ENCODE results near the gene BRSK2. TPM values are rescaled to one million over a fixed set of nuclear protein-coding genes. Genes with fewer than 3 reads are reported as not detected.

BRSK2 gene
- total RNA-seq, result 1.4 TPM
- long read RNA-seq, result 0 reads

DNA sequence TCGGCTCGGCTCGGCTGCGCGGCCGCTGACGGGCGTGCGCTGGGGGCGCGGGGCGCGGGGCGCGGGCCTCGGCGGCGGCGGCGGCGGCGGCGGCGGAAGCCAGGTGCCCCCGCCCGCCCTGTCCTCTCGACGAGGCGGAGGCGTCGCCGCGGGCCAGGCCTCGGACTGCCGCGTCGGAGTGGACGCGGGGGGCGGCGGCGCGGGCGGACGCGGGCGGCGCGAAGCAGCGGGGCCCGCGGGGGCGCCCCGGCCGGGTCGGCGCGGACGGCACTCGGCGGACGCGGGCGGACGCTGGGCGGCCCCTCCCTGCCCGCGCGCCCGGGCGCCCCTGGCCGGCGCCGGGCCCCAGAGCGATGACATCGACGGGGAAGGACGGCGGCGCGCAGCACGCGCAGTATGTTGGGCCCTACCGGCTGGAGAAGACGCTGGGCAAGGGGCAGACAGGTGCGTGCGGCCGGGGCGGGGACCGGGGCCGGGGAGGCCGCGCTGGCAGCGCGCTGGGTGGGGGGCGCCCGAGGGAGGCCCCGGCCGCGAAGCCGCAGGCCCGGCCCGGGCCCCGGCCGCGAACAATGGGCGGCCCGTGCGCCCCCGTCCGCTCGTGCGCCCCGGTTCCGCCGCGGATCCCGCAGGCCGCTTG, at the start of gene BRSK2:
Gene BRSK2 (plus strand): TSS at position 3 of the 637 bp plus-strand sequence. CDS start 351 bp downstream, at position 354.
- DNase-seq (ENCODE audit: low spot score), result no peak

DNA sequence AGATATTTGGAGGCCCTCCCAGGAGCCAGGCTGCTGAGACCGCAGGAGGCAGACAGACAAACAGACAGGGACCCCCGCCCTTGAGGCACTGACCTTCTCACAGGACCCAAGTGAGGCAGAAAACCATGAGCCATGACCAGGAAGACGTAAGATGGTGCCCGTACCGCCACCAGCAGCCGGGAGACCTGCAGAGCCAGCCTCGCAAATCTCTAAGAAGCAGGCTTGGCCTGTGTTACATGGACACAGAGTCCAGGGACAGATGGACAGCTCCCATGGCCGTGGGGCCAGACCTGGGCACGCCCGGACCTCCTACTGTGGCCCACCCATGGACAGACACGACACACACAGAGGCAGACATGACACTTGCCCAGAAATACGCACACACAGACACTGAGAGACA, 49.6 kb upstream of the BRSK2 start:
- peak; percentile 69 for DNase-seq (ENCODE audit: low spot score)

DNA sequence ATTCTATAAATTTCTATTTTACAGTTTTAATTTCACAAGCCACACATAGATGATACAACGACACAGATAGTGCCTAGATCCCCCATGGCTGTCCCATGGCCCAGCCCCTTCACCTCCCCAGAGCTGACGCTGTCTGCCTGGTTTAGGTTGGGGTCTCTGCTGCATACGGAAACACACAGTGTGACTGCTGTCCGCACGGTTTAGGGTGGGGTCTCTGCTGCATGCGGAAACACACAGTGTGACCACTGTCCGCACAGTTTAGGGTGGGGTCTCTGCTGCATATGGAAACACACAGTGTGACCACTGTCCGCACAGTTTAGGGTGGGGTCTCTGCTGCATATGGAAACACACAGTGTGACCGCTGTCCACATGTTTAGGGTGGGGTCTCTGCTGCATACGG, 48.5 kb upstream of the BRSK2 start:
- peak; percentile 77 for DNase-seq (ENCODE audit: low spot score)

DNA sequence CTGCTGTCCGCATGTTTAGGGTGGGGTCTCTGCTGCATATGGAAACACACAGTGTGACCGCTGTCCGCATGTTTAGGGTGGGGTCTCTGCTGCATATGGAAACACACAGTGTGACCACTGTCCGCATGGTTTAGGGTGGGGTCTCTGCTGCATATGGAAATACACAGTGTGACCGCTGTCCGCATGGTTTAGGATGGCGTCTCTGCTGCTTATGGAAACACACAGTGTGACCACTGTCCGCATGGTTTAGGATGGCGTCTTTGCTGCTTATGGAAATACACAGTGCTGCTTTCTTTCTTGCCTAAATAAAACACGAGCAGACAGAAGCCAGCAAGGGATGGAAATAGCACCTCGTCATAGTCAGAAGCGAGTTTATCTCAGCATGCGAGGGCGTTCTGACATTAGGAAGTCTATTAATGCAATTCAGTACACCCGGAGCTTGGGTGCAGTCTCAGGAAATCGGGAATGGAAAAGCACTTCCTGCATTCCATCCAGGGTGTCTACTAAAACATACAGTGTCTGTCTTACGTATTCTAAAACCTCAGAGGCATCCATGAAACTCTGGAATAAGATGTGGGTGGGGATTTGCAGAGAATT, 47.7 kb upstream of the BRSK2 start:
- peak; percentile 28 for DNase-seq (ENCODE audit: low spot score)

DNA sequence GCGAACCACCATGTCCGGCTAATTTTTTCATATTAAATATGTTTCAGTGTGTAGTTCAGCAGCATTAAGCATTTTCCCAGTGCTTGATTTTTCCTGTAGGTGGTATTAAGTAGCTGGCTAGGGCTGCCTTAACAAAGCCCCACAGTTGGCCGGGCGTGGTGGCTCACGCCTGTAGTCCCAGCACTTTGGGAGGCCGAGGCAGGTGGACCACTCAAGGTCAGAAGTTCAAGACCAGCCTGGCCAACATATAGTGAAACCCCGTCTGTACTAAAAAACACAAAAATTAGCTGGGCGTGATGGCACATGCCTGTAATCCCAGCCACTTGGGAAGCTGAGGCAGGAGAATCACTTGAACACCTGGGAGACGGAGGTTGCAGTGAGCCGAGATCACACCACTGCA, 46.8 kb upstream of the BRSK2 start:
- peak; percentile 37 for DNase-seq (ENCODE audit: low spot score)

DNA sequence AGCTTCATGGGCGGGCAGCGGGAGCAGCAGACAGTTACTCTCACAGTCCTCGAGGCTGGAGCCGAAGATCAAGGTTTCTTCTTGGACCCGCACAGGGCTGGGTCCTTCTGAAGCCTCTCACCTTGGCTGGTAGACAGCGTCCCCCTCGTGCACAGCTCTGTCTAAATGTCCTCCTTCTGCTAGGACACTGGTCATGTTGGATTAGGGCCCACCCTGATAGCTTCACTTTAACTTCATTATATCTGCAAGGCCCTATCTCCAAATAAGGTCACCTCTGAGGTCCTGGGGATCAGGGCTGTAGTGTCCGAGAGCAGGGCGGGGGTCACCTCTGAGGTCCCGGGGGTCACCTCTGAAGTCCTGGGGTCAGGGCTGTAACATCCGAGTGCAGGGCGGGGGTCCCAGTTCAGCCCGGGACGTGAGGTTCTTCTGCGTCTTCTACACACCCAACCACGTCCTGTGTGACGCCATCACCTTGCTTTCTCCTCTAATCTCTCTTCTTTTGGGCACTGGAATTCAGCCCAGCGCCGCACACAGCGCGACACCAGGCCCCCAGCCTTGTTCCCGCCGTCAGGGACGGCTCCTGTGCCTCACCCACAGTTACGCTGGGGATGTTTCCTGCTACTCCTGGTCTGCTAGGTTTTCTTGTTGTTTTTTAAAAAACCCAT, 46.2 kb upstream of the BRSK2 start:
- peak; percentile 74 for DNase-seq (ENCODE audit: low spot score)

DNA sequence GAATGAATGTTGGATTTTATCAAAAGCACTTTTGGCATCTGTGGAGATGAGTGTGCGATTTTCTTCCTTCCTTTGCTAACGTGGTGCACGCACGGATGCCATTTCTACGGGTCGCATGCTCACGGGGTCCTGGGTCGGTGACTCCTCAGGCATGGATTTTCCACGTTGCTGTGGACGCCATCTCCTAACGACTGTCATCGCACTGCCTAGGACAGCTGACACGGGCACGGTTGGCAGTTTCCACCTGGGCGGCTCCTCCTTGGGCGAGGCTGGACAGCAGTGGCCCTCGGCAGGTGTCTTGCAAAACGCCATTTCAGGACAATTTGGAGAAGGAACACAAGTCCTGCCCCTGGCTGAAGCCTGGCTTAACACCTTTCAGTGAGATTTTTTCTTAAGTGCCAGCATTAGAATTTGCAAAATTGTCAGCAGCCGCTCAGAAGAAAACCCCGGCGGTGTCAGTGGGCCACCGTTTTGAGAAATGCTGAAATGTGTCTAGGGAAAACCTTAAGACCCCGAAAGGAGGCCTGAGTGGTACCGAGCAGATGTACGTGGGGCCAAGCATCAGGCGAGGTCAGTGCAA, 45.6 kb upstream of the BRSK2 start:
- peak; percentile 80 for DNase-seq (ENCODE audit: low spot score)

DNA sequence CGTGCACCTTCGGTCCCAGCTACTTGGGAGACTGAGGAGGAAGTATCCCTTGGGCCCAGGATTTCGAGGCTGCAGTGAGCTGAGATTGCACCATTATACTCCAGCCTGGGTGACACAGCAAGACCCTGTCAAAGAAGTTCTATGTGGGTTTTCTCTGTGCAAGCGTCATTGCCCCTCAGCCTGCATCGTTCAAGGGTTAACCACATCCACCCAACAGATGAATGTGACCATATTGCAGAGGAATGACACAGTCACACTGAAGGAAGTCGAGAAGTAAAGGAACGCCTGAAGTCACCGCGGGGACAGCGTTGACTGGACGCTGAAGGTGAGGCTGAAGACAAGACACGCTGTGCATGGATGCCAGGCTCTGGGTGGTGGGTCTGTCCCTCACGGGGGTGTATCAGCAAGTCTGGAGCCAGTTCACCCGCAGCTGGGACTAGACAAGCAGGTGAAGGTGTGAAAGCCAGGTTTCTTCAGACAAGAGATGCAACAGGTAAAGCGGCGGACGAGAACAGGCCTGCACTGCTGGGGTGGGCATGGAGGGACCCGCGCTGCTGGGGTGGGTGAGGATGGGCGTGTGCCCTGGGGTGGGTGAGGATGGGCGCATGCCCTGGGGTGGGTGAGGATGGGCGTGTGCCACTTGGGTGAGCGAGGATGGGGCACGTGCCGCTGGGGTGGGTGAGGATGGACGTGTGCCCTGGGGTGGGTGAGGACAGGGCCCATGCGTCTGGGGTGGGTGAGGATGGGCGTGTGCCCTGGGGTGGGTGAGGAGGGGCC, 43.8 kb upstream of the BRSK2 start:
- peak; percentile 77 for DNase-seq (ENCODE audit: low spot score)

DNA sequence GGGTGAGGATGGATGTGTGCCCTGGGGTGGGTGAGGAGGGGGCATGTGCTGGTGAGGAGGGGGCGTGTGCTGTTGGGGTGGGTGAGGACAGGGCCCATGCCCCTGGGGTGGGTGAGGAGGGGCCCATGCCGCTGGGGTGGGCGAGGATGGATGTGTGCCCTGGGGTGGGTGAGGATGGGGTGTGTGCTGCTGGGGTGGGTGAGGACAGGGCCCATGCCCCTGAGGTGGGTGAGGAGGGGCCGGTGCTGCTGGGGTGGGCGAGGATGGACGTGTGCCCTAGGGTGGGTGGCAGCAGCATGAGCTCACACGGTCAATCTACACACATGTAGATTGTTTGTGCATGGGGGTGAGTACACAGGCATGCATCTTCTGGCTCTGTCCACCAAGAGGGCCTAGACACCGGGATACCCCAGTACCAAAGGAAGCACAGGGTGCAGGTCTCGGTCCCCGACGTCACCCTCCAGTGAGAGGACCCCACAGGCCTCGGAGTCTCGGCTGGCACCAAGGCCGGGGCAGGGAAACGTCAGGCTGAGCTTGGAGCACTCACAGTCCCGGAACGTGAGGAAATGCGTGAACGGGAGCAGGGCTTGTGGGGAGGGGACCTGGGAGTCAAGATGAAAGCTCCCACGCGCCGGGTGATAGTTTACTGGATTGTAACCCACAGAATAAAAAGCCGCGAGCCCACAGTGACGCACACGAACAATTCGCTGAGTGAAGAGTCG, 42.9 kb upstream of the BRSK2 start:
- DNase-seq (ENCODE audit: low spot score), result peak; percentile 12

DNA sequence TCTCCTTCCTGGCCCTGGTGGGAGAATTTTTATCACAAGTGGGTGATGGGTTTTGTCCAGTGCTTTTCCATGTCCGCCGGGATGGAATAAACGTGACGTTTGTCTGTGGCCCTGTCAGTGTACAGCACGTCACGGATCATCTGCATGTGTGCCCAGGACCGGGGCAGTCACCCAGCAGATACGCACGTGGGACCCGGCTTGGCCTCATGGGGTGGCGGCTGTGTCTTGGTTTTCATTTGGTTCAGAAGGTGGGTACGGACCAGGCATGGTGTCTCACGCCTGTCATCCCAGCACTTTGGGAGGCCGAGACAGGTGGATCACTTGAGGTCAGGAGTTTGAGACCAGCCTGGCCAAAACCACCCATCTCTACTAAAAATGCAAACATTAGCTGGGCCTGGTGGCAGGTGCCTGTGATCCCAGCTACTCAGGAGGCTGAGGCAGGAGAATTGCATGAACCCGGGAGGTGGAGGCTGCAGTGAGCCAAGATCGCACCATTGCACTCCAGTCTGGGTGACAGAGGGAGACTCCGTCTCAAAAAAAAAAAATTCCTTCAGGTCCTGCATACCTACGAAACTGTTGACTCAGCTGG, 42.2 kb upstream of the BRSK2 start:
- peak; percentile 49 for DNase-seq (ENCODE audit: low spot score)

DNA sequence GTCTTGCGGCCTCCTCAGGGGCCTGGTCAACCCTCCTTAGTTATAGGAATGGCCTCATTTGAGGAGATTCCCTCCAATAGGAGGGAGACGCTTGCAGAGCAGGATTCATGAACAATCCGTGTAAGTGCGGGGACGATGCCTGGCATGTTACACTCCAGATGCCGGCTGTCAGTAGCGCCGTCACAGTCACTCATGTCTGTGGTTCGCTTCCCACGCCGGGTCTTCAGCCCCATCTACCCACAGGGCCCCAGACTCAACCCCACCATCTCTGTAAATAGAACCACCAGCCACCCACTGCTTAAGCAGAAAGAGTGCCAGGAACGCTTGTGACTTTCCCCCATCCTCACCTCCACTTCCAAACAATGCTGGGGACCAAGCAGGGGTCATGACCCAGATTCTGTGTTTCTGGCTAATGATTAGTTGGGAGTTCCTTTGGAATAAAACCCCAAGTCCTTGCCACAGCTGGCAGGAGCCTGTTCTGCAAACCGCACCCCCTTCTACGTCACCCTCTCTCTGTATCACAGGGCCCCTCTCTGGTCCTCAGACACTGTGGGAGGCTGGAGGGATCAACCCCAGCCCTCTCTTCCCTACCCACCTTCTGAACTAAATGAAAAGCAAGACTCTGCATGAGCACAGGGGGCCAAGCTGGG, 41.5 kb upstream of the BRSK2 start:
- DNase-seq (ENCODE audit: low spot score), result peak; percentile 64

DNA sequence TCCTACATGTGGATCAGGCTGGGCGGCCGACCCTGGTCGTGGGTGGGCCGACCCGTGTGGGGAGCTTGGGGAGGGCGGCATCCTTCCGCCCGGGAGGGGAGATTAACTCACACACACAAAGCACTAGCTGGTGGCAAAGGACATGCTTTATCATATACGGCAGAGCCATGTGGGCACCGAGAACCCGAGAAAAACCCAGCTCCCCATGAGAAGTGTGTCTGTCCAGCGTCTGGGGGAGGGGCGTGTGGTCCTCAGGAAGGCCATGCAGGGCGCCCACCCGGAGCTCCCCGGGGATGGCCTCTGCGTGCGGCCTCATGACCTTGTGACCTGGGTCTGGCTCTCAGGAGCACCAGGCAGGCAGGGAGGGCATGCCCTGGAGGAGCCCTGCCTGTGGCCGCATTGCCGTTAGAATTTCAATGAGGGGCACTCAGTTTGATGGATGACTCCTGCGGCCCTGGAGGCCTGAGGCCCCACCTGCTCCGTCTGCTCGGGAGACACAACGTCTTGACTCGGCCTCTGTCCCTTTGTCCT, 40.9 kb upstream of the BRSK2 start:
- DNase-seq (ENCODE audit: low spot score), result peak; percentile 84

DNA sequence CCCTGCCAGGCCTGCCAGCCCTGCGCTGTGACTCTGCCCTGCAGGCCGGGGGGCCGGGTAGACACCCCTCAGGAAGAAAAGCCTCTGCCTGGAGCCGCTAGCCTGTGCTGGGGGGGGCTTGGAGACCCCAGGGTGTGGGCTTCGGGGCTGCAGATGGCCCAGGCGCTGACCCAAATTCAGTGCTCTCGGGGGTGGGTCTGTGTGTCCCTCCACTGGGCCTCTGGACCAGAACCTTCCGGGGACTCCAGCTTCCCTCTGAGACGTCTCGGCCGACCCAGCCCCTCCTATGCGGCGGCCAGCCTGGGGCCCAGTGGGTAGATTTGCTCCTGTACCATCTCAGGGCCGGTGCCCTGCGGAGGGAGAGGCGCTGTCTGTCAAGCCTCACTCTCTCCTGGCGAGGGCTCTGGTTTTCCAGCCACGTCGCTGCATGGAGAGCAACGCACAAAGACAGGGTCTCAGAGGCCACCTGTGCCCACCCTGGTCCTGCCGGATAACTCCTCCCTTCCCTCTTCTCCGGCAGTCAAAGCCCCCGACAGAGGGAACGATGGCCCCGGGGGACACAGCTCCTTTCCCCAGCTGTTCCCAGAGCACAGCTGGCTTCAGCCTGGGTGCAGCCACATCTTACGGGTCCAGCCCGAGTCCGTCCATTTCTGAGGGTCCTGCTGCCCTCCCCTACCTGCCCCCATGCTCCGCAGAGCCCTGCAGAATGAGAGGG, 40.2 kb upstream of the BRSK2 start:
- DNase-seq (ENCODE audit: low spot score), result peak; percentile 71

DNA sequence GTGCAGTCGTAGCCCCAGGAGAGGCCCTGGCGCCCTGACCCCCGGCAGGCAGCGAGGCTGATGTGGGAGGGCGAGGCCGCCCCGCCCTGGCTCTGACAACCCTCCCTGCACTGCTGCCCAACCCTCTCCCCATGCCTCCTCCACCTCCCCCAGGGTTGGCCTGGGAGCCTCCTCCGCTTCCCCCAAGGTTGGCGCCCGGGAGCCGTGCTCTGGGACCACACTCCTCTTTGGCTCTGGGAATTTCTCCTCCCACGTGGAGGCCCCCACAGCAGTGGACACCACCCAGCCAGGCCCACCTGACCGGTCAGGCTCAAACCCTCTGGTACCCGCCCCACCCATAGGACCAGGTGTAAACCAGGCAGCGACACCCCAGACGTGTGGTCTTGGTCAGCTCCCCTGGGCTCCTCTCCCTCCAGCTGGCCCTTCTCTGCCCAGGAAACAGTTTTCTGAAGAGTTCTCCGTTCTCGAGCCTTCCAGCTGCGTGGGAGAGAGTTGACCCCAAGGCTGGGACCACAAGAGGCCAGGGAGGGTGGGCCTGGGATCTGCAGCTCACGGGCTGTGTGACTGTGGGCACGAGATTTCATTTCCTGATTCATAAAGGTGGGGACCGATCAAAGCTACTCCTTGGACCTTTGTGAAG, 39.5 kb upstream of the BRSK2 start:
- peak; percentile 81 for DNase-seq (ENCODE audit: low spot score)

DNA sequence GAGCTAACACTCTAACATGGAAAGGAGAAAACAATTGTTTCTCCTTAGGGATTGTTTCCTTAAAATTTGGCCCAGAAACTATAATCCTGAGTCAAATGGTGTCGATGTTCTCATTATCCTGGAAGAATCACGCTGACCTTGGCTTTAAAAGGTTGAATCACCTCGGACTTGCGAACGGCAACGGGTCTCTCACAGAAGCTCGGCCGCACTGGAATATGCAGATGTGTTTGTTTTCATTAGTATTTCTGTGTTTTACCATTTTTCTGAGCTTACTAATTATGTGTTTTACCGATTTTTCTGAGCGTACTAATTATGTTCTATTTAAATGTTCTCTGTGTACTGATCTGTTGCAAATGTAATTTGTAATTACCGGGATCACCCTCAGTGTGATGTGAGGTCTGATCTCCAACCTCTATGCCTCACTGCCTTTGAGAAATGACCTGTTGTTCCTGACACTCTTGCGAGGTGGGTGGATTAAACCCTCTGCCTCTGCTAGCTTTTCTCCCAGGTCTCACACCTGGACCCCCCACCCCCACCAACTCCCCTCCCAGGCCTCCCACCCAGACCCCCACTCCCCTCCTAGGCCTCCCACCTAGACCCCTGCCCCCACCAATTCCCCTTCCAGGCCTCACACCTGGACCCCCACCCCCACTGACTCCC, 38.3 kb upstream of the BRSK2 start:
- DNase-seq (ENCODE audit: low spot score), result peak; percentile 45

DNA sequence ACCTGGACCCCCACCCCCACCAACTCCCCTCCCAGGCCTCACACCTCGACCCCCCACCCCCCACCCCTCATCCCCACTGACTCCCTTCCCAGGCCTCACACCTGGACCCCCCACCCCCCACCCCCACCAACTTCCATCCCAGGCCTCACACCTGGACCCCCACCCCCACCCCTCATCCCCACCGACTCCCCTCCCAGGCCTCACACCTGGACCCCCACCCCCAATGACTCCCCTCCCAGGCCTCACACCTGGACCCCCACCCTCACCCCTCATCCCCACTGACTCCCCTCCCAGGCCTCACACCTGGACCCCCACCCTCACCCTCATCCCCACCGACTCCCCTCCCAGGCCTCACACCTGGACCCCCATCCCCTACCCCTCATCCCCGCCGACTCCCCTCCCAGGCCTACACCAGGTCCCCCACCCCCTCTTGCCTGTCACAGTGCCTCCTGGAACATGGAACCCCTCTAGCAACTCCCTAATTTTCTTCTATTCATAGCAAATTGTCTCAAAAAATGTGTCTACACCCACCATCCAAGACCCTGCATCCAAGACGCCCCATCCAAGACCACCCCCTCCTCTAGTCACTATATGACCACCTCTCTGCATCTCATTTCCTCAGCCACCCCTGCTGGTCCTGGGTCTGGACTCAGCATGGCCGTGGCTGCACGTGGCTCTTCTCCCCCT, 36.9 kb upstream of the BRSK2 start:
- DNase-seq (ENCODE audit: low spot score), result peak; percentile 18

DNA sequence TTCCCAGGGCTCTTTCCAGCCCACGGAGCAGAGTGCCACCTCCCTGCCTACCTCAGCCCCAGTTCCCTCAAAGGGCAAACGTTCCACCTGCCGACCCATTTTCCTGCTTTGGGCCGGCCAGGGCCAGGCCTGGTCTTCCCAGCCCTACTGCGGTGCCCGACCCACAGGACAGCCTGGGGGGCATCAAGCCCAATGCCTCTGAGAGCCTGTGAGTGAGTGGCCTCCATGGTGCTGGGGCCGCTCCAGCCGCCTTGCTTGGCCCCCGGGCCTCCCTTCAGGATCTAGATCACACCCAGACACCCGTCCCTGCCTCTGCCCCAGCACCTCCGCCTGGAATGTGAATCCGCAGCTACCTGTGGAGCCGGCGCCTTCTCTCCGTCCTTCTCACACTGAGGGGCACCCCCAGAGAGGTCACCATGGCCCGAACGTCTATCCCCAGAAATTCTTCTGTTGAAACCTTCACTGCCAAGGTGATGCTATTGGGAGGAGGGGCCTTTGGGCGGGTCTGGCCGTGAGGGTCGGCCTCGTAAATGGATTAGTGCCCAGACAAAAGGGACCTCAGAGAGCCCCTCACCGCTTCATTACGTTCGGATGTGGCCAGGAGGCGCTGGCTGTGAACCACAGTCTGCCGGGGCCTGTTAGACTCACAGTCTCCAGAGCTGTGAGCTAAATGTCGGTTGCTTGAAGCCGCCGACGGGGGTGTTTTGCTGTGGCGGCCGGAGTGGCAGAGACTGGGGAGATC, 36.2 kb upstream of the BRSK2 start:
- no peak for DNase-seq (ENCODE audit: low spot score)

Measured in mesenteric fat pad (tissue), 1 donor.